GF-D8 (cell line): Measurements from ENCODE around the gene PRADC1.

Experiments used
- DNase-seq: peaks from one replicate; lab custom pipeline; 2025; lab: John Stamatoyannopoulos, UW

The PRADC1 gene

GRCh38 chr2:73258913-73259215 lies 25.8 kb upstream of the PRADC1 start:
- DNase-seq = no peak

DNA sequence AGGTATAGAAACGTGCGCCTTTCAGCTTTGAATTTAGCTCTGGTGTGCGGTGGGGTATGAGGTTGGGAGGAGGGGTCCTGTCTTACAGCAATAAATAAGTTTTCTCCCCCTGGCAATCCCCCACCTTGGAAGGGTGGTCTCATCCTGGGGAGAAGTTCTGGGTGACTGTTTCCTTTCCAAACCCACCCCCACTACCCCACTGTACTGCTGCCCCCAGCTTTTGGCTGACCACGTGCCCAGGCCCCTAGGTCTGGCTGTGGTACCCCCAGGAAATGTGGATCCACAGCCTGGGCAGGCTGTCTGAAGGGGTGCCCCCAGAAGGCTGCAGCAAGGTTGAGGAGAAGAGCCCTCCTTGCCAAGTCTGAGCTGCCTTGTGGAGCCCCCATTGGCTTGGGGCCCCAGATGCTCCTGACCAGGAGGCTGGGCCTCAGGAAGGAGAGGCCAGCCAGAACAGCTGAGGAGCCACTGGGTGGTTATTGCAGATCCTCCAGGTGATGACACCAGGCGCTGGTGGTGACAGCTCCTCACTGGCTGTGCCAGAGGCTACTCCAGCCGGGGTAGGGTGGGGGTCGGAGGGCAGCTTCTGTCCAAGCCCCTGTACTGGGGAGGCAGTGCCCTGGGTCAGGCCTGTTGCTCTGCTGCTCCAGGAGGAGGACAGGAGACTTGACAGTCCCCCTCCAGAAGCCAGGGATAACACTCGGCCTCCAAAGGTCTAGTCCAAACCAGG lies 25.3 kb upstream of the PRADC1 start:
- no peak for DNase-seq

GRCh38 chr2:73257425-73258125 lies 24.5 kb upstream of the PRADC1 start:
- DNase-seq = peak; percentile 25

- DNase-seq = no peak
Measured at GRCh38 chr2:73257021-73257420, 24.0 kb upstream of the PRADC1 start.

DNA sequence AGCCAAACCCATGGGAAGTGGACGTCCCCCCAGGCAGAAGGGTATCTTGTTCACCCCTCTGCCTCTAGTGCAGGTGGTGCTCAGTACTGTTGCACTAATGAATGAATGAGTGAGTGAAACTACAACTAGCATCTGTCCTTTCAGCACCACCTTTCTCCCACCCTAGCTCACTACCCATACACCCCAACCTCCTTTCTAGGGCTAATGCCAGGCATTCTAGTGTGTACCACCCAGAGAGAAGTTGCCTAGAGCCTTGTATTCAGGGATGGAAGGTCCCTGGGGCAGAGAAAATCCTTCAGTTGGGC lies 23.5 kb upstream of the PRADC1 start:
- no peak for DNase-seq

DNA sequence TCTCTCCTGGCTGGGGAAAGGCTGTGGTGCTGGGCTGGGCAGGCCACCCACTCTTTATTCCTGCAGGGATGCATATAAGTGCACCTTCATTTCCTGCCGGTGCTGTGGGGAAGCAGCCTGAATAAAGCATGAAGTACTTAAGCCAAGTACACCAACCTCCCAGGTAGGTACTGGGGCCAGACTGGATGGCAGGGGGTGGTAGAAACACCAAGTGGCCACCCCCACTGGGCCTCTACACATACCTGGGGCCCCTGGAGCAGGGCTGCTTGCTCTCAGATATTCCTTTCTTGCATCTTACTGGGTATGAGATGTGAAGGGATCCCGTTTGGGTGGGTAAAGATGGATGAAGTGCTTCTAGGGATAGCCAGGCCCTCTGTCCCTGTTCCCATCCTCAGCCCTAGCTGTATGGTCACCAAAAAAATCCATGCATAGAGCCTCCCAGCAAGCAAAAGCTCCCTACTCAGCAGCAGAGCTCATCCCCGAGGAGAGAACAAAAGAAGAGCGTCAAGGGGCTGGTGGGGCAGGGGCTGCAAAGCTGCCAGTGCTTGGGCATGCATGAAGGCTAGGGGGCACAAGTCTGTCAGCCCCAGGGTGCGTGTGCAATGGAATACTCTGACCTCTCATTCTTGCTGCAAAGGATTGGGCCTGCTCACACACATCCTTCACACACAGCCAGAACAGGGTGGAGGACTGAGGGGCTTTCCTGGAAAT lies 23.0 kb upstream of the PRADC1 start:
- no peak for DNase-seq

GRCh38 chr2:73255007-73255644 lies 22.1 kb upstream of the PRADC1 start:
- DNase-seq = no peak

- no peak for DNase-seq
Measured at GRCh38 chr2:73254343-73255006, 21.4 kb upstream of the PRADC1 start.

GRCh38 chr2:73253901-73254300 lies 20.9 kb upstream of the PRADC1 start:
- peak; percentile 2 for DNase-seq

- DNase-seq = no peak
Measured at GRCh38 chr2:73253400-73253799, 20.4 kb upstream of the PRADC1 start.

GRCh38 chr2:73252238-73253027 lies 19.4 kb upstream of the PRADC1 start:
- no peak for DNase-seq

DNA sequence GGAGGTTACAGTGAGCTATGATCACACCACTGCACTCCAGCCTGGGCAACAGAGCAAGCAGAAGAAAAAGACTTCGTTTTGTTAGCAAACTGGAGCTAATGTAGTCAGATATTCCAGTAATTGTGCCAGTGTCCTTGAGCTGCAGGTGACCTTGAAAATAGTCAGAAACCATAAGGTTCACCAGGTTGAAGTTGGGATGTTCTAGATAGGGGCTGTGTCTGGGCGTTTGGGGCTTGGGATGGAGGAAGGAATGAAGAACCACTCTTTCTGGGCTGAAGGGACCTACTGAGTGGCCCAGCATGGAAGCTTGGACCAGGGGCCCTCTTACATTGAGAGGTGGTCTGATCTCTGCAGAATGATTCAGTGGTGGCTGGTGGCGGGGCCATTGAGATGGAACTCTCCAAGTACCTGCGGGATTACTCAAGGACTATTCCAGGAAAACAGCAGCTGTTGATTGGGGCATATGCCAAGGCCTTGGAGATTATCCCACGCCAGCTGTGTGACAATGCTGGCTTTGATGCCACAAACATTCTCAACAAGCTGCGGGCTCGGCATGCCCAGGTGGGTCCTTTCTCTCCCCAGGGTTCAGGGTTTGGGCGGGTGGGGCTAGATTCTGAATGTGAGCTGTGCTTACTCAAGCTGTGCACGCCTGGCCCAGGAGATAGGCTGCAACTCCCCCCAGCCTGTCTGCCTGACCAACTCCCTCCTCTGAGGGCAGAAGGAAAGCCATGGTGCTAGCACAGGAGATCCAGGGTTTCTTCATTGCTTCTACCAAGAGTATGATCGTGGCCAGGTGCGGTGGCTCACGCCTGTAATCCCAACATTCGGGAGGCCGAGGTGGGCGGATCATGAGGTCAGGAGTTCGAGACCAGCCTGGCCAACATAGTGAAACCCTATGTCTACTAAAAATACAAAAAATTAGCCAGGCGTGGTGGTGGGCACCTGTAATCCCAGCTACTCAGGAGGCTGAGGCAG lies 18.1 kb upstream of the PRADC1 start:
- DNase-seq = no peak

GRCh38 chr2:73249636-73250035 lies 16.6 kb upstream of the PRADC1 start:
- no peak for DNase-seq

DNA sequence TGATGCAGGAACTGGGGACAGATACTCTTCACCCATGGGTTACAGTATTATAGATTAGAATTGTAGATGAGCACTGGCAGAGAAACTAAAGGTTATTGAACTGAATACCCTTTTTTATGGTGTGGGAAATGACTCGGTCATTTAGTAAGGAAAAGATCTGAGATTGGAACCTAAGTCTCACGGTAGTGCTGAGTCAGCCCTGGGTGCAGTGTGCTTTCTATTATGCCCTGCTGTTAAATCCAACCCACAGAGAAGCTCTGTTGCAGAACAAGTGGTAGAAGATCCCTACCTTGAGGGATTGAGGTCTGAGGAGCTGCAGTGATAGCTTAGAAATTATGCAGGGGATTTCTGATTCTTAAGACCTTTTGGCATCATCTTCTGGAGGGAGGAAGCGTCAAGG lies 13.8 kb upstream of the PRADC1 start:
- DNase-seq = no peak

DNA sequence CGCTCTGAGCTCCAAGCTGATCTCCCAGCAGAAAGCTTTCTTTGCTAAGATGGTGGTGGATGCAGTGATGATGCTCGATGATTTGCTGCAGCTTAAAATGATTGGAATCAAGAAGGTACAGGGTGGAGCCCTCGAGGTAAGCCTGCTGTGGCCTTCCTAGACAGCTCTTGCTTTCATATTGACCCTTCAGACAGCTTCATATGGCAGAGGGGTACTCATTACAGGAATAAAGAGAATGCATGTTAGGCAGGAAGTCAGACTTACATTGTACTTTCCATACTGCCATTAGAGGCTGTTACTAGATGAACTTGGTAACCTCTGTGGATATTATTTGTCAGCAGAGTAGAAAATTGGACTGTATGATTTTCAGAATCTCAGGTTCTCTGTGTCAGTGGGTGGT lies 11.5 kb upstream of the PRADC1 start:
- no peak for DNase-seq

- no peak for DNase-seq
Measured at GRCh38 chr2:73243884-73244570, 11.0 kb upstream of the PRADC1 start.

- DNase-seq = no peak
Measured at GRCh38 chr2:73239776-73240175, 6.7 kb upstream of the PRADC1 start.

GRCh38 chr2:73238976-73239375 lies 5.9 kb upstream of the PRADC1 start:
- DNase-seq = no peak

- DNase-seq = no peak
Measured at GRCh38 chr2:73238149-73238548, 5.1 kb upstream of the PRADC1 start.

DNA sequence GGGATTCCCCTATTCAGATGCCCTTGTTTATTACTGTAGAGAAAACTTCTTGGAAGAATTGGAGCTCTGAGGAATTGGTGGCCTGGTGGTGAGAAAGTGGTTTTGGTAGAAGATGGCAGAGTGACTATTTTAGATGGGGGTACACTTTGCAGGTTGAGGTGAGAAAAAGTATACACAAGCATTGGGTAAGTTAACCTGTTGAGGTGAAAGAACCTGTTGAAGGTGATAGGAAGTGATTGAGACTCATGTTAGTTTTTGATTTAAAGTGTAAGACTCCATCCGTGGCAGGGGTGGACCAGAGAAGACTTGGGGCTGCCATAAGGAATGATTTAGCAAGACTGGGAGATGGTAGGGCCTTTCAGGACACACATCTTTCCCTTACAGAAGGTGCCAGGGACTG lies 4.1 kb upstream of the PRADC1 start:
- no peak for DNase-seq
